ENCODE data around the gene CCAR1.
"Not testable (repeated sequence)": the region's sequence is repeated elsewhere in the genome, so short reads cannot be mapped to it uniquely, and the experiment has no call there.

The CCAR1 gene, protein sequence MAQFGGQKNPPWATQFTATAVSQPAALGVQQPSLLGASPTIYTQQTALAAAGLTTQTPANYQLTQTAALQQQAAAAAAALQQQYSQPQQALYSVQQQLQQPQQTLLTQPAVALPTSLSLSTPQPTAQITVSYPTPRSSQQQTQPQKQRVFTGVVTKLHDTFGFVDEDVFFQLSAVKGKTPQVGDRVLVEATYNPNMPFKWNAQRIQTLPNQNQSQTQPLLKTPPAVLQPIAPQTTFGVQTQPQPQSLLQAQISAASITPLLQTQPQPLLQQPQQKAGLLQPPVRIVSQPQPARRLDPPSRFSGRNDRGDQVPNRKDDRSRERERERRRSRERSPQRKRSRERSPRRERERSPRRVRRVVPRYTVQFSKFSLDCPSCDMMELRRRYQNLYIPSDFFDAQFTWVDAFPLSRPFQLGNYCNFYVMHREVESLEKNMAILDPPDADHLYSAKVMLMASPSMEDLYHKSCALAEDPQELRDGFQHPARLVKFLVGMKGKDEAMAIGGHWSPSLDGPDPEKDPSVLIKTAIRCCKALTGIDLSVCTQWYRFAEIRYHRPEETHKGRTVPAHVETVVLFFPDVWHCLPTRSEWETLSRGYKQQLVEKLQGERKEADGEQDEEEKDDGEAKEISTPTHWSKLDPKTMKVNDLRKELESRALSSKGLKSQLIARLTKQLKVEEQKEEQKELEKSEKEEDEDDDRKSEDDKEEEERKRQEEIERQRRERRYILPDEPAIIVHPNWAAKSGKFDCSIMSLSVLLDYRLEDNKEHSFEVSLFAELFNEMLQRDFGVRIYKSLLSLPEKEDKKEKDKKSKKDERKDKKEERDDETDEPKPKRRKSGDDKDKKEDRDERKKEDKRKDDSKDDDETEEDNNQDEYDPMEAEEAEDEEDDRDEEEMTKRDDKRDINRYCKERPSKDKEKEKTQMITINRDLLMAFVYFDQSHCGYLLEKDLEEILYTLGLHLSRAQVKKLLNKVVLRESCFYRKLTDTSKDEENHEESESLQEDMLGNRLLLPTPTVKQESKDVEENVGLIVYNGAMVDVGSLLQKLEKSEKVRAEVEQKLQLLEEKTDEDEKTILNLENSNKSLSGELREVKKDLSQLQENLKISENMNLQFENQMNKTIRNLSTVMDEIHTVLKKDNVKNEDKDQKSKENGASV

DNA sequence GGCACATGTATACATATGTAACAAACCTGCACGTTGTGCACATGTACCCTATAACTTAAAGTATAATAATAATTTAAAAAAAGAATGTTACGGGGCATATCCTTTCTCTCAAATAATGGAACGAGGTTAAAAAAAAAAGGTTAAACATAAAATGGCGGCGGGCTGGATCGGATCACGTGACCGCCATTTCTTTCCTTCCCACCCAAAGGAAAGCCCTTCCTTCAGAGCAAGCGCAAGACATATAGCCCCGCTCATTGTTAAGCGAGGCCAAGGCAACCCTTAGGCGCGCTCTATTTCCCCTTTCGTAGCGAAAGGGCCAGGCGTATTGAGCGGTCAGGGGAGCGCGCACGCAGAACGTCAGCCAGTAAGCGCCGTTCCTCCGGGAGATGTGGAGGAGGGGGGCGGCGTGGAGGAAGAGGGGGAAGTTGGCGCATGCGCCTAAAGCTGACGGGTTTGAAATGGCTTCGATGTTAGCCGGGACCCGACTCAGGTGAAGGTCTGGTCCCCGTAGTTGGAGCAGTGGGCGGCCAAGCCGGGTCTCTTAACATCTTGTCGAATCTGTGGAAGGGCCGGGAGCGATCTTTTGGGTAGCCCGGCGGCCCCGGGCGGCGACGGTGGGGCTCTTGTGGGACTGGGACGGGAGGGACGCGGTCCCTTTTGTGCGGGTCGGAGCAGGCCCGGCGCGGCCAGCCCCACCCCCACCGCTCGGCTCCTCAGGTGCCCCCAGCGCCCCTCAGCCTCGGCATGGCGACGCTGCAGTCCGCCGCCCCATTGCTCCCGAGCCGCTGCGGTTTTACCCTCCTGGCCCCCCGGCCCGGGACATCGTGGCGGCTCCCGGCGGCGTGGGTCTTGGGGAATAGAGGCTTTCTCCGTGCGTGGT lies at the start of gene CCAR1:
TSS of gene CCAR1 (plus strand) at position 447 of the 880 bp plus-strand sequence. CDS start 1,266 bp downstream, outside the sequence.
- TF ChIP-seq, protein P1, sequence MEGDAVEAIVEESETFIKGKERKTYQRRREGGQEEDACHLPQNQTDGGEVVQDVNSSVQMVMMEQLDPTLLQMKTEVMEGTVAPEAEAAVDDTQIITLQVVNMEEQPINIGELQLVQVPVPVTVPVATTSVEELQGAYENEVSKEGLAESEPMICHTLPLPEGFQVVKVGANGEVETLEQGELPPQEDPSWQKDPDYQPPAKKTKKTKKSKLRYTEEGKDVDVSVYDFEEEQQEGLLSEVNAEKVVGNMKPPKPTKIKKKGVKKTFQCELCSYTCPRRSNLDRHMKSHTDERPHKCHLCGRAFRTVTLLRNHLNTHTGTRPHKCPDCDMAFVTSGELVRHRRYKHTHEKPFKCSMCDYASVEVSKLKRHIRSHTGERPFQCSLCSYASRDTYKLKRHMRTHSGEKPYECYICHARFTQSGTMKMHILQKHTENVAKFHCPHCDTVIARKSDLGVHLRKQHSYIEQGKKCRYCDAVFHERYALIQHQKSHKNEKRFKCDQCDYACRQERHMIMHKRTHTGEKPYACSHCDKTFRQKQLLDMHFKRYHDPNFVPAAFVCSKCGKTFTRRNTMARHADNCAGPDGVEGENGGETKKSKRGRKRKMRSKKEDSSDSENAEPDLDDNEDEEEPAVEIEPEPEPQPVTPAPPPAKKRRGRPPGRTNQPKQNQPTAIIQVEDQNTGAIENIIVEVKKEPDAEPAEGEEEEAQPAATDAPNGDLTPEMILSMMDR (IDR thresholded peaks at IDR 0.05; ENCODE audit: low read depth, low read length, missing control alignments) = no peak
- peak within 1 kb of the TSS; percentile 96 for H3K4me3 ChIP-seq (replicated peaks; ENCODE audit: low read depth, low read length)
- DNase-seq (ENCODE audit: extremely low read depth, low read depth) = peak; percentile 97

DNA sequence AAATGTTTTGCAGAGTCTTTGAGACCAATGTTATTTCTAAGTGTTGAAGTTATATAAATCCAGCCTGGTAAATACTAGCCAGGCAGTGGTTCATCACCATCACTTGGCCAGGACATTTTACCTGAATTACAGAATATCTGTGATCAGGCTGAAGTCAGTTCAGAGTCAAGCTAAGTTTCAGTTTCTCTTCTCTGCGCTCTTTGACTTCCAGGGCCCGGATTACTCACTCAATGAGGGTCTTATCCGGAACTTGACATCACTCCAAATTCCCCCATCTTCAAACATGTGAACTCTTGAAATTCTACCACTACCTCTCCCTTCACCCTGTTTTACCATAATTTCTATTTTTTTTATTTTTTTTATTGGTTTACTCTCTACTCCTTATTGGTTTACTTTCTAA lies 36.6 kb upstream of the CCAR1 start:
- TF ChIP-seq, protein P1 (IDR thresholded peaks at IDR 0.05; ENCODE audit: low read depth, low read length, missing control alignments) = no peak
- no peak for DNase-seq (ENCODE audit: extremely low read depth, low read depth)
- H3K4me3 ChIP-seq (replicated peaks; ENCODE audit: low read depth, low read length) = no peak overlapping the region

DNA sequence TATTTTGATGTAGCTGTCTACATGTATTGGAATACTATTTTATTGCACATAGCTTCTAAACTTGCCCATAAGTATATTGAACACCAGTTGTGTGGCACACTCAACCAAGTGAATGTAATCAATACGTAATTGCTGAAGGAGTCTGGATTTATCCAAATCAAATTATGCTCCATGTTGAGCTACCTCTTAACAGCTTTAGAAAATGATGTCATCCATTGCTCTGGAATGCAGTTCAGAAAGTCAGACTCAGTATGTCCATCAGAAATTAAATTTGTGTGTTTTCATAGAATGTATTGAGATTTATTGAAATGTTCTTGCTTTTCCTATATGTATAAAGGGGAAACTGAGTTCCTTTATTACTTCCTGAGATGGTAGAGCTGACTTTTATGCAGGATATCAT lies 25.0 kb upstream of the CCAR1 start:
- TF ChIP-seq, protein P1 (IDR thresholded peaks at IDR 0.05; ENCODE audit: low read depth, low read length, missing control alignments) = no peak
- DNase-seq (ENCODE audit: extremely low read depth, low read depth) = no peak
- no peak overlapping the region for H3K4me3 ChIP-seq (replicated peaks; ENCODE audit: low read depth, low read length)

DNA sequence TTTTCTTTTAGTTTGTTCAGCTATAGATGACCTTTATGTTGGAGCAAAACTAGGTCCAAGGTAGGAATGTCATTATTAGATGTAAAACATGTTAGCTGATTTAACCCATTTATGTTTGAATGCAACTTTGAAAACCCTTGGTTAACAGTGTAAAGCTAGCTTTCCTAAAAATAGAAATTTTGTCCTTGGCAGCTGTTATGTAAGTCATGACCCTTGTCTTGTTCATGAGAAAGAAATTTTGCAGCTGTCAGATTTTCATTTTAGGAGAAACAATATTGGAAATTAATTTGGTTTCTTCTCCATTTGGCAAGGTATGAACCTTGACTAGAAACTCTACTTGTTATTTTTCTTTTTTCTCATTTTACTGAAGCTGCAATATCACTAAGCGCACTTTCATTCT lies 23.9 kb upstream of the CCAR1 start:
- TF ChIP-seq, protein P1 (IDR thresholded peaks at IDR 0.05; ENCODE audit: low read depth, low read length, missing control alignments) = no peak
- DNase-seq (ENCODE audit: extremely low read depth, low read depth) = no peak
- no peak overlapping the region for H3K4me3 ChIP-seq (replicated peaks; ENCODE audit: low read depth, low read length)

DNA sequence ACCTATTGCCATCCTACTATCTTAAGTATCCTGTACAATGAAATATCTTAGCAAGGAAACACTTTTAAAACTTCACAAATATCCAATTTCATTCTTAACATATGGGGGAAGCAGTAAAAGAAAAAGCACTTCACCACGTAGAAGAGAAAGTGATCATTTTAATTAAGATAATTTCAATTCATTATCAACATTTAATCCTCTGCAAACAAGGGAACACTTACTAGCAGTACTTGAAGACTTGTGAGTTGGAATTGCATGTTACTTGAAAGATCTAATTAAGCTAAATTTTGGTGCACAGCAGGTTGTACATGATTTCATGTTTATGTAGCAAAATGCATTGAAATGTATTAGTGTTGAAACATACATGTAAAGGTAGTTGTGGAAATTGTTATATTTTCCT lies 20.8 kb upstream of the CCAR1 start:
- DNase-seq (ENCODE audit: extremely low read depth, low read depth) = no peak
- H3K4me3 ChIP-seq (replicated peaks; ENCODE audit: low read depth, low read length) = no peak overlapping the region
- TF ChIP-seq, protein P1 (IDR thresholded peaks at IDR 0.05; ENCODE audit: low read depth, low read length, missing control alignments) = no peak

DNA sequence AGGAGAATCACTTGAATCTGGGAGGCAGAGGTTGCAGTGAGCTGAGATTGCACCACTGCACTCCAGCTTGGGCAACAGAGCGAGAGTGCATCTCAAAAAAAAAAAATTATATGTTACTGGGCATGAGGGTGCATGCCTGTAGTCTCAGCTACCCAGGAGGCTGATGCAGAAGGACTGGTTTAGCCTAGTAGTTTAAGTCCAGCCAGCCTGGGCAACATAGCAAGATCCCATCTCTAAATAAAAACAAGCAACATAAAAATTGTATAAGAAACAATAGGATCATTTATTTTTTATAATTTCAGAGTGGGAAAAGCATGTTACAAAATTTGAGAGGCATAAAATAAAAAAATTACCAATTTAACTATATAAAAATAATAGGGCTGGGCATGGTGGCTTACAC lies 15.5 kb upstream of the CCAR1 start:
- TF ChIP-seq, protein P1 (IDR thresholded peaks at IDR 0.05; ENCODE audit: low read depth, low read length, missing control alignments) = no peak
- no peak overlapping the region for H3K4me3 ChIP-seq (replicated peaks; ENCODE audit: low read depth, low read length)
- DNase-seq (ENCODE audit: extremely low read depth, low read depth) = no peak

DNA sequence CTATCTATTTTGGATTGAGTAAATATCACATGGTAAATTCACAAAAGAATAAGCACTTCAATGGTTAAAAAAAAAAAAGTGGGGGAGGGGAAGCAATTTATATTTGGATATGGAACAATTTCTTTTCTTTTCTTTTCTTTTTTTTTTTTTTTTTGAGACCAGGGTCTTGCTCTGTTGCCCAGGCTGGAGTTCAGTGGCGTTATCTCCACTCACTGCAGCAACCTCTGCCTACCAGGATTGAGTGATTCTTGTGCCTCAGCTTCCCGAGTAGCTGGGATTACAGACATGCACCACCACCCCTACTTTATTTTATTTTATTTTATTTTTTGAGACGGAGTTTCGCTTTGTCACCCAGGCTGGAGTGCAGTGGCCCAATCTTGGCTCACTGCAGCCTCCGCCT lies 12.1 kb upstream of the CCAR1 start:
- DNase-seq (ENCODE audit: extremely low read depth, low read depth) = not testable (repeated sequence)

DNA sequence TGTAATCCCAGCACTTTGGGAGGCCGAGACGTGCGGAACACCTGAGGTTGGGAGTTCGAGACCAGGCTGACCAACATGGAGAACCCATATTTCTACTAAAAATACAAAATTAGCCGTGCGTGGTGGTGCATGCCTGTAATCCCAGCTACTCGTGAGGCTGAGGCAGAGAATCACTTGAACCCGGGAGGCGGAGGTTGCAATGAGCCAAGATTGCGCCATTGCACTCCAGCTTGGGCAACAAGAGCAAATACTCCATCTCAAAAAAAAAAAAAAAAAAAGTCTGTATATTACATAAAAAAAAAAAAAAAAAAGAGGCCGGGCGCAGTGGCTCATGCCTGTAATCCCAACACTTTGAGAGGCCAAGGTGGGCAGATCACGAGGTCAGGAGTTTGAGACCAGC lies 8.0 kb upstream of the CCAR1 start:
- not testable (repeated sequence) for H3K4me3 ChIP-seq (replicated peaks; ENCODE audit: low read depth, low read length); DNase-seq (ENCODE audit: extremely low read depth, low read depth)

More for the DNA sequence above, 12.1 kb upstream of the CCAR1 start:
- H3K4me3 ChIP-seq (replicated peaks; ENCODE audit: low read depth, low read length) = not testable (repeated sequence)

All from HFF-Myc (cell line).